ENCODE data around the gene FKBP1A.

DNA sequence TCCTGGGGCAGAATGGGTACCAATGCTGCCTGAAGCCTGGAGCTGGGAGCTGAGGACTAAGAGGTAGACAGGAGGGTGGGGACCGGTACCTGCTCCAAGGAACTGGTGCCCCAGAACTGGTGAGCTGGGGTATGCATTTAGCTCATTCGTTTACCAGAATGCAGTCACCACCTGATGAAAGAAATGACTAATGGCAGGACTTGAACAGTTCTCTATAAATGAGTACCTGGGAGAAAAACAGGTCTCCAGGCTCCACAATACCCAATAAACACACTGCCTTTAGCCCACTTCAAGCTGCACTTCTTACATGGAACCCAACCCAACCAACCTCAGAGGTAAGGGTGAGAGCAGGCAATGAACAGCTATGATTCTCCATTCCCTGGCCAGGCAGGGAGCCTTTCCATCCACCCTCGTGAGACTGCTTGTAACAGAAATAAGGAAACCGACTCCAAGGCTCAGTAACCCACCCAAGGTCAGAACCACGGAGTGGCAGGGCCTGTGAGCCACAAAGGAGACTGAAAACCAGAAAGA lies 15.4 kb downstream of the FKBP1A start:
- TF ChIP-seq POLR2A (IDR thresholded peaks at IDR 0.05; ENCODE audit: low read length) (no peak), GATA1 (IDR thresholded peaks at IDR 0.05; ENCODE audit: low read depth, low read length) (no peak)
